ENCODE data around the gene MEN1. TPM values are rescaled to one million over a fixed set of nuclear protein-coding genes. Genes with fewer than 3 reads are reported as not detected.

Gene MEN1
- total and polyA plus RNA-seq, 9 of the 15 experiments (the other 6 are each of a cell fraction or from before 2014, with no cell fraction given) = 3.4 to 57.2 (median 19.3) TPM

DNA sequence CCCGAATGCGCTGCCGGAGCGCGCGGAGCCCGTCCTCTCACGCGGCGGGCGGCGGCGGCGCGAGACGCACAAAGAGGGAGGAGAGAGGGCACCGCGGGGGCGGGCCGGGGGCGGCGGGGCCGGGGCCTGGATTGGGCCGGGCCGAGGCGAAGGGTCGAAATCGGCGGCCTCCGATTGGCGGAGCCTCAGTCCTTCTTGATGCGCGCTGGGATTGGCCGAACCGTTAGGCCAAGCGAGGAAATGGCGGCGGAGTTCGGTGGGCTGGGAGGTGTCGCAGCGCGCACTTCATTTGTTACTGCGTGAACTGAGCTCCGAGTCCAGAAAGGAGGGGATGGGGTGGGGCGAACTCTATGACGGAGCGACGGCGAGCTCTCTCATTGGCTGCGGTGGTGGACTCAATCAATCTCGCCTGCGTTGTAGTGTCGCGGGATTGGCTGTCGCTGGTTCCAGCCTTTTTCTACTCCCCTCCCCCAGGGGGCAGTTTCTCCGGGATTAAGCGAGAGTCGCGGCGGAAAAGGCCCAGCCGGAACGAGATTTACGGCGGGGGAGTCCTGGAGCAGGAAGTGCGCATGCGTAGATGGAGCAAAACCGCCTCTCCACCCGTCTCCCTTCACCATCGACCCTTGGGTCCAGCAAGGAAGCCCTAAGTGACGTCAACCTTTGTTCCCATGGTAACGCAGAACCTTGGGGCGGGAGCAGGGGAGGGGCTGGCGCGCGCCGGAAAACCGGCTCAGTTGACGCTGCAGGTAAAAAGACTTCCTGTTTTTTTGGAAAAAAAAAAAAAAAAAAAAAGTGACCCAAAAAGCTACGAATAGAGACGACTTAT lies 31.7 kb downstream of the MEN1 start, which contains the start of gene SF1:
TSS of gene SF1 (minus strand) at position 70 of the 826 bp plus-strand sequence. CDS start 150 bp downstream, outside the sequence.
- Histone ChIP-seq H3K4me2 (ENCODE audit: insufficient read depth, low read length) (peak within 1 kb of the TSS; percentile 96), H3K9ac (ENCODE audit: insufficient read depth in 1 of 2, low read depth in 2 of 2, low read length in 2 of 2) (peak within 1 kb of the TSS; percentile 95), H3K79me2 (ENCODE audit: control insufficient read depth, insufficient read depth, low read length) (peaks cover 44% of the 10 kb centered on the region), H3K27me3 (ENCODE audit: control insufficient read depth in 2 of 2, insufficient read depth in 2 of 2, low read length in 2 of 2) (no peaks in the 10 kb centered on the region), H3K27ac (ENCODE audit: extremely low read depth, low read depth, low read length) (peak within 1 kb of the TSS; percentile 97), H3K4me3 (peak within 1 kb of the TSS; percentile 67), H3K9me1 (ENCODE audit: control insufficient read depth, insufficient read depth, low read length) (peaks cover 9% of the 10 kb centered on the region), H3K9me3 (replicated peaks; ENCODE audit: control insufficient read depth, insufficient read depth, low read depth, low read length) (no peaks in the 10 kb centered on the region), H4K20me1 (replicated peaks; ENCODE audit: control insufficient read depth, insufficient read depth, low read length) (peaks cover 23% of the 10 kb centered on the region), H3K4me1 (replicated peaks in 1 of 2; ENCODE audit: control insufficient read depth in 2 of 2, insufficient read depth in 2 of 2, low read length in 2 of 2) (peaks cover 6 to 18% of the 10 kb centered on the region in 2 experiments; a peak in 3 of 5 replicates), H3K36me3 (ENCODE audit: control insufficient read depth, insufficient read depth, low read length) (peaks cover 38% of the 10 kb centered on the region), H2AFZ (ENCODE audit: low read depth, low read length) (peak within 1 kb of the TSS; percentile 61)
- peak; percentile 96 to 100 (median 98) for DNase-seq (ENCODE audit: extremely low read depth in 1 of 4, low spot score in 3 of 4)
- POLR2A ChIA-PET = interaction anchor here (0.5 to 10.8 kb wide), 24 partner anchors 9 to 1947 kb away, joined by 3 to 168 read pairs (median 4); partner anchors contain the start of genes ATG2A, MAP4K2, MEN1 and PYGM
- intact Hi-C loops (cut with micrococcal nuclease) (loop anchor here (1.0 to 5.0 kb wide), 3 partner anchors 24 to 109 kb away; partner anchors contain the start of gene MAP4K2), in situ Hi-C loops (cut with MboI) (no loop called here)
- WGBS (ENCODE audit: insufficient coverage, low coverage, missing lambda C conversion rate) = under 1% methylated on average over 46 of the region's 80 CpGs
- FAIRE-seq = peak; percentile 100
- CTCF ChIA-PET (ENCODE audit: low intra/inter-chr PET ratio) = interaction anchor here (0.7 kb wide), 1 partner anchor 476 kb away, joined by 4 read pairs; no protein-coding TSS in a partner anchor
- no TSS peak for BruUV-seq (replicated peaks)
- ATAC-seq = peak; percentile 97
- TF ChIP-seq, protein P1, sequence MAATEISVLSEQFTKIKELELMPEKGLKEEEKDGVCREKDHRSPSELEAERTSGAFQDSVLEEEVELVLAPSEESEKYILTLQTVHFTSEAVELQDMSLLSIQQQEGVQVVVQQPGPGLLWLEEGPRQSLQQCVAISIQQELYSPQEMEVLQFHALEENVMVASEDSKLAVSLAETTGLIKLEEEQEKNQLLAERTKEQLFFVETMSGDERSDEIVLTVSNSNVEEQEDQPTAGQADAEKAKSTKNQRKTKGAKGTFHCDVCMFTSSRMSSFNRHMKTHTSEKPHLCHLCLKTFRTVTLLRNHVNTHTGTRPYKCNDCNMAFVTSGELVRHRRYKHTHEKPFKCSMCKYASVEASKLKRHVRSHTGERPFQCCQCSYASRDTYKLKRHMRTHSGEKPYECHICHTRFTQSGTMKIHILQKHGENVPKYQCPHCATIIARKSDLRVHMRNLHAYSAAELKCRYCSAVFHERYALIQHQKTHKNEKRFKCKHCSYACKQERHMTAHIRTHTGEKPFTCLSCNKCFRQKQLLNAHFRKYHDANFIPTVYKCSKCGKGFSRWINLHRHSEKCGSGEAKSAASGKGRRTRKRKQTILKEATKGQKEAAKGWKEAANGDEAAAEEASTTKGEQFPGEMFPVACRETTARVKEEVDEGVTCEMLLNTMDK (IDR thresholded peaks at IDR 0.05; ENCODE audit: borderline replicate concordance, insufficient read depth, low read depth, low read length, poor library complexity, severe bottlenecking) = peak; percentile 98
- TF ChIP-seq HDAC8 (tag; IDR thresholded peaks at IDR 0.05) (no peak), ZNF41 (CRISPR knock-in tag; conservative IDR thresholded peaks at IDR 0.05) (no peak), ZBTB8A (IDR thresholded peaks at IDR 0.05; ENCODE audit: partially characterized antibody) (no peak), FOS (IDR thresholded peaks at IDR 0.05; ENCODE audit: extremely low read depth, insufficient read length) (peak; percentile 64), ZNF224 (CRISPR knock-in tag; IDR thresholded peaks at IDR 0.05) (no peak), PTRF (tag; IDR thresholded peaks at IDR 0.05) (no peak)
- TF ChIP-seq, protein P2, sequence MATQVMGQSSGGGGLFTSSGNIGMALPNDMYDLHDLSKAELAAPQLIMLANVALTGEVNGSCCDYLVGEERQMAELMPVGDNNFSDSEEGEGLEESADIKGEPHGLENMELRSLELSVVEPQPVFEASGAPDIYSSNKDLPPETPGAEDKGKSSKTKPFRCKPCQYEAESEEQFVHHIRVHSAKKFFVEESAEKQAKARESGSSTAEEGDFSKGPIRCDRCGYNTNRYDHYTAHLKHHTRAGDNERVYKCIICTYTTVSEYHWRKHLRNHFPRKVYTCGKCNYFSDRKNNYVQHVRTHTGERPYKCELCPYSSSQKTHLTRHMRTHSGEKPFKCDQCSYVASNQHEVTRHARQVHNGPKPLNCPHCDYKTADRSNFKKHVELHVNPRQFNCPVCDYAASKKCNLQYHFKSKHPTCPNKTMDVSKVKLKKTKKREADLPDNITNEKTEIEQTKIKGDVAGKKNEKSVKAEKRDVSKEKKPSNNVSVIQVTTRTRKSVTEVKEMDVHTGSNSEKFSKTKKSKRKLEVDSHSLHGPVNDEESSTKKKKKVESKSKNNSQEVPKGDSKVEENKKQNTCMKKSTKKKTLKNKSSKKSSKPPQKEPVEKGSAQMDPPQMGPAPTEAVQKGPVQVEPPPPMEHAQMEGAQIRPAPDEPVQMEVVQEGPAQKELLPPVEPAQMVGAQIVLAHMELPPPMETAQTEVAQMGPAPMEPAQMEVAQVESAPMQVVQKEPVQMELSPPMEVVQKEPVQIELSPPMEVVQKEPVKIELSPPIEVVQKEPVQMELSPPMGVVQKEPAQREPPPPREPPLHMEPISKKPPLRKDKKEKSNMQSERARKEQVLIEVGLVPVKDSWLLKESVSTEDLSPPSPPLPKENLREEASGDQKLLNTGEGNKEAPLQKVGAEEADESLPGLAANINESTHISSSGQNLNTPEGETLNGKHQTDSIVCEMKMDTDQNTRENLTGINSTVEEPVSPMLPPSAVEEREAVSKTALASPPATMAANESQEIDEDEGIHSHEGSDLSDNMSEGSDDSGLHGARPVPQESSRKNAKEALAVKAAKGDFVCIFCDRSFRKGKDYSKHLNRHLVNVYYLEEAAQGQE (IDR thresholded peaks at IDR 0.05; ENCODE audit: borderline replicate concordance) = no peak
- TF ChIP-seq, protein P2 (CRISPR knock-in tag; IDR thresholded peaks at IDR 0.05; ENCODE audit: low read depth) = no peak
